ENCODE results near the gene TRAM2.

- TF ChIP-seq CTCF (IDR thresholded peaks at IDR 0.05; ENCODE audit: extremely low read depth in 1 of 2, insufficient read depth in 1 of 2, low read depth in 1 of 2, low read length in 2 of 2) (no peak), EZH2 (IDR thresholded peaks at IDR 0.05; ENCODE audit: borderline replicate concordance, low read depth, low read length, severe bottlenecking) (no peak), POLR2A (IDR thresholded peaks at IDR 0.05; ENCODE audit: low read depth, low read length) (no peak)
Measured at GRCh38 chr6:52566201-52566600, 10.7 kb downstream of the TRAM2 start.

All from endothelial cell of umbilical vein (primary cell).